H1 (cell line): ENCODE measurements around the gene RBM38. TPM values are rescaled to one million over a fixed set of nuclear protein-coding genes. Genes with fewer than 3 reads are reported as not detected.

Source experiments
- CTCF ChIA-PET: fragments of 300-600 bp; sonication (Branson Sonifier 250); formaldehyde crosslinking; loops from one replicate; lab custom pipeline; 2021; ENCODE audit not compliant: partially characterized antibody; lab: Charles Lee
- POLR2A ChIA-PET: fragments of 300-600 bp; sonication (Branson Sonifier 250); formaldehyde crosslinking; loops from one replicate; lab custom pipeline; 2021; ENCODE audit warnings: inconsistent platforms; ENCODE audit not compliant: partially characterized antibody; lab: Charles Lee
- DNase-seq, 2 experiments: peaks; one replicate each; pipeline versions ENCODE4 v3.0.0 to v3.0.0-alpha.2; 2010 to 2022; ENCODE audit warnings: low spot score in 2 of 2, low read depth in 1 of 2, mixed read lengths in 1 of 2
- FAIRE-seq: peaks from 2 replicates; lab custom pipeline; 2011; peaks lifted over from hg19 to GRCh38; lab: Jason Lieb, UNC
- H2AFZ ChIP-seq: 2 replicates; pipeline ENCODE4 v1.8.1; 2012; ENCODE audit warnings: low read length, inconsistent platforms
- H2AK5ac ChIP-seq: 2 replicates; pipeline ENCODE4 v1.6.1; 2013; ENCODE audit warnings: low read depth, low read length
- H2BK120ac ChIP-seq: replicated peaks from 2 replicates; pipeline ENCODE3; 2013; ENCODE audit warnings: low read depth, low read length, inconsistent platforms
- H2BK12ac ChIP-seq: 2 replicates; pipeline ENCODE4 v1.6.1; 2013; ENCODE audit warnings: low read depth, low read length
- H2BK15ac ChIP-seq: 2 replicates; pipeline ENCODE4 v1.6.1; 2013; ENCODE audit warnings: low read length
- H2BK20ac ChIP-seq: 2 replicates; pipeline ENCODE4 v1.6.1; 2013; ENCODE audit warnings: low read length
- H2BK5ac ChIP-seq: 2 replicates; pipeline ENCODE4 v1.6.1; 2013; ENCODE audit warnings: low read depth, low read length
- H3K14ac ChIP-seq: 2 replicates; pipeline ENCODE4 v1.6.1; 2013; ENCODE audit warnings: inconsistent platforms; ENCODE audit not compliant: insufficient read length
- H3K18ac ChIP-seq: 2 replicates; pipeline ENCODE4 v1.6.1; 2013; ENCODE audit warnings: low read length; ENCODE audit errors: extremely low read depth
- H3K23ac ChIP-seq: 2 replicates; pipeline ENCODE4 v1.6.1; 2013; ENCODE audit warnings: inconsistent platforms; ENCODE audit not compliant: insufficient read length
- H3K23me2 ChIP-seq: 2 replicates; pipeline ENCODE4 v1.6.1; 2013; ENCODE audit warnings: low read depth, low read length
- H3K27ac ChIP-seq: 2 replicates; pipeline ENCODE4 v1.6.1; 2011; ENCODE audit warnings: low read depth, low read length, inconsistent platforms
- H3K27me3 ChIP-seq, 4 experiments: replicated peaks in 1 of 4; 1 replicate in 1 of 4; 2 replicates in 3 of 4; pipeline versions ENCODE4 v1.6.1 to v1.8.1; 2011 to 2013; ENCODE audit warnings: low read length in 3 of 4, mild to moderate bottlenecking in 3 of 4, inconsistent platforms in 2 of 4, mixed read lengths in 2 of 4, moderate library complexity in 1 of 4; ENCODE audit not compliant: control insufficient read depth in 3 of 4, insufficient read depth in 3 of 4; ENCODE audit errors: extremely low read depth in 1 of 4
- H3K36me3 ChIP-seq, 4 experiments: 2 replicates each; pipeline versions ENCODE4 v1.6.1 to v1.8.1; 2011 to 2013; ENCODE audit warnings: mild to moderate bottlenecking in 4 of 4, low read length in 3 of 4, moderate library complexity in 2 of 4, control low read depth in 1 of 4, inconsistent platforms in 1 of 4; ENCODE audit not compliant: insufficient read depth in 4 of 4, control insufficient read depth in 2 of 4
- H3K4ac ChIP-seq: replicated peaks from 2 replicates; pipeline ENCODE3; 2013; ENCODE audit warnings: low read length, low read depth, mixed read lengths, inconsistent platforms; ENCODE audit not compliant: insufficient read length
- H3K4me1 ChIP-seq, 4 experiments: replicated peaks in 1 of 4; 1 replicate in 1 of 4; 2 replicates in 3 of 4; pipeline versions ENCODE4 v1.6.1 to v1.8.1; 2011 to 2013; ENCODE audit warnings: low read length in 3 of 4, inconsistent platforms in 2 of 4, mixed read lengths in 1 of 4; ENCODE audit not compliant: insufficient read depth in 4 of 4, control insufficient read depth in 3 of 4
- H3K4me2 ChIP-seq, 2 experiments: 2 replicates each; pipeline versions ENCODE4 v1.6.1 to v1.8.1; 2011 to 2013; ENCODE audit warnings: low read depth in 2 of 2, low read length in 2 of 2, control low read depth in 1 of 2, inconsistent platforms in 1 of 2, mild to moderate bottlenecking in 1 of 2; ENCODE audit not compliant: insufficient read depth in 1 of 2
- H3K4me3 ChIP-seq, 4 experiments: fragments of 200-600, 300-600 bp in 1 of 4; sonication (generic), shearing (Covaris generic), sonication (Bioruptor Twin) in 1 of 4; 2 replicates each; pipeline versions ENCODE4 v1.5.1 to v1.8.1; 2011 to 2016; ENCODE audit warnings: low read length in 4 of 4, low read depth in 3 of 4, control low read depth in 2 of 4, inconsistent platforms in 2 of 4, mild to moderate bottlenecking in 2 of 4, mixed read lengths in 1 of 4, moderate library complexity in 1 of 4; ENCODE audit not compliant: insufficient read depth in 2 of 4; ENCODE audit errors: extremely low read depth in 1 of 4
- H3K56ac ChIP-seq: replicated peaks from 2 replicates; pipeline ENCODE3; 2013; ENCODE audit warnings: low read depth, mild to moderate bottlenecking, mixed read lengths, low read length, inconsistent platforms; ENCODE audit not compliant: insufficient read length
- H3K79me1 ChIP-seq: 2 replicates; pipeline ENCODE4 v1.6.1; 2013; ENCODE audit warnings: low read depth, low read length, control low read depth
- H3K79me2 ChIP-seq, 2 experiments: 2 replicates each; pipeline versions ENCODE4 v1.6.1 to v1.8.1; 2012 to 2013; ENCODE audit warnings: low read length in 2 of 2, mild to moderate bottlenecking in 2 of 2, inconsistent platforms in 1 of 2; ENCODE audit not compliant: insufficient read depth in 2 of 2, control insufficient read depth in 1 of 2
- H3K9ac ChIP-seq, 4 experiments: replicated peaks in 1 of 4; 1 replicate in 1 of 4; 2 replicates in 3 of 4; pipeline versions ENCODE4 v1.6.1 to v1.8.1; 2011 to 2013; ENCODE audit warnings: low read depth in 3 of 4, low read length in 3 of 4, control low read depth in 2 of 4, mild to moderate bottlenecking in 2 of 4, moderate library complexity in 2 of 4, inconsistent platforms in 1 of 4; ENCODE audit errors: extremely low read depth in 1 of 4
- H3K9me3 ChIP-seq, 2 experiments: 2 replicates each; pipeline versions ENCODE4 v1.6.1 to v1.8.1; 2012 to 2013; ENCODE audit warnings: mild to moderate bottlenecking in 2 of 2, moderate library complexity in 2 of 2, control low read depth in 1 of 2, inconsistent platforms in 1 of 2, low read depth in 1 of 2, low read length in 1 of 2, mixed read lengths in 1 of 2; ENCODE audit not compliant: insufficient read depth in 2 of 2
- H4K20me1 ChIP-seq, 2 experiments: replicated peaks in 1 of 2; 2 replicates each; pipeline versions ENCODE3 to v1.8.1; 2011 to 2013; ENCODE audit warnings: inconsistent platforms in 2 of 2, low read length in 2 of 2, mild to moderate bottlenecking in 1 of 2; ENCODE audit not compliant: insufficient read depth in 2 of 2, control insufficient read depth in 1 of 2
- H4K5ac ChIP-seq: 2 replicates; pipeline ENCODE4 v1.6.1; 2013; ENCODE audit warnings: low read length, low read depth, mixed read lengths, inconsistent platforms; ENCODE audit not compliant: insufficient read length
- H4K8ac ChIP-seq: 2 replicates; pipeline ENCODE4 v1.8.0; 2013; ENCODE audit warnings: mild to moderate bottlenecking, moderate library complexity, low read length, inconsistent platforms; ENCODE audit not compliant: insufficient read depth; ENCODE audit errors: extremely low read depth
- H4K91ac ChIP-seq: replicated peaks from 2 replicates; pipeline ENCODE3; 2013; ENCODE audit warnings: low read length, mixed read lengths, inconsistent platforms; ENCODE audit not compliant: insufficient read length
- ATF2 ChIP-seq: IDR thresholded peaks from 2 replicates; pipeline ENCODE4 v1.6.1; 2012; ENCODE audit warnings: low read length, inconsistent platforms
- WGBS, 2 experiments: shearing (Covaris generic) in 1 of 2; methylation state at CpG; one replicate each; pipeline versions ENCODE4 v1.1.6 to v1.1.7; 2013 to 2015; ENCODE audit warnings: low lambda C conversion rate in 2 of 2, mixed read lengths in 2 of 2, inconsistent platforms in 1 of 2, low coverage in 1 of 2, missing lambda C conversion rate in 1 of 2; ENCODE audit not compliant: insufficient replicate concordance in 2 of 2, insufficient coverage in 1 of 2, insufficient read length in 1 of 2; ENCODE audit errors: extremely low coverage in 1 of 2, missing lambda C conversion rate in 1 of 2; 5-methylcytosine and 5-hydroxymethylcytosine counted together
- polyA plus RNA-seq, 7 experiments: library from polyadenylated mRNA; depleted of rRNA in 3 of 7; stranded (reverse) in 5 of 7; unstranded in 2 of 7; fragments of >200 nt in 5 of 7; fragments of 200-250 nt in 2 of 7; gene quantifications; 1 replicate in 5 of 7; 2 replicates in 1 of 7; 4 replicates in 1 of 7; pipeline versions ENCODE4 v1.2.1 to v1.2.3, GENCODE V29; 2011 to 2013; ENCODE audit warnings: missing spikeins in 2 of 7, mixed read lengths in 2 of 7
- total RNA-seq: library from RNA; stranded (reverse); fragmentation: NEBNext Ultra II Directional; extraction: Animal tissue kit (Norgen Biotek cat#: 25700); gene quantifications from 2 replicates; pipeline ENCODE4 v1.2.1, GENCODE V29; 2021

Gene RBM38
- total and polyA plus RNA-seq, 2 of the 8 experiments (the other 6 are each of a cell fraction or from before 2014, with no cell fraction given): 57.7 to 109 TPM

GRCh38 chr20:57375652-57376230 is 15.5 kb upstream of the RBM38 start:
- H3K36me3 ChIP-seq: peaks cover 16 to 59% (median 47%) of the 10 kb centered on the region in 4 experiments; a peak in 6 of 8 replicates
- 92% methylated on average over 10 of the region's 10 CpGs; no CpG with 5 or more reads in 1 of the 2 experiments for WGBS, 2 experiments
- peaks cover 3% of the 10 kb centered on the region; the same call in 1 of the 2 replicates for H3K79me1 ChIP-seq
- TF ChIP-seq ATF2: no peak
- H2AK5ac ChIP-seq: no peak overlapping the region
- H2BK120ac ChIP-seq: no peak overlapping the region
- H4K5ac ChIP-seq: no peak overlapping the region
- H3K4me1 ChIP-seq: peaks cover 0 to 10% (median 3%) of the 10 kb centered on the region in 4 experiments; a peak in 3 of 7 replicates
- H2BK12ac ChIP-seq: no peak overlapping the region
- H3K23ac ChIP-seq: no peak overlapping the region
- peaks cover 2% of the 10 kb centered on the region in 2 experiments for H4K20me1 ChIP-seq
- ChIA-PET CTCF (interaction anchor here (0.6 to 1.7 kb wide), 2 partner anchors 12 to 859 kb away, joined by 4 read pairs; no protein-coding TSS in a partner anchor), POLR2A (interaction anchor here (1.0 to 3.0 kb wide), 3 partner anchors 13 to 24 kb away, joined by 3 to 11 read pairs (median 3); no protein-coding TSS in a partner anchor)
- no peak overlapping the region for H3K18ac ChIP-seq
- H3K23me2 ChIP-seq: no peaks in the 10 kb centered on the region
- no peak overlapping the region for H3K14ac ChIP-seq
- H3K27ac ChIP-seq: no peak overlapping the region
- no peak overlapping the region for H2BK20ac ChIP-seq
- no peak overlapping the region for H2AFZ ChIP-seq
- no peak overlapping the region for H4K91ac ChIP-seq
- no peak overlapping the region for H4K8ac ChIP-seq
- no peak overlapping the region for H3K4me3 ChIP-seq
- H3K79me2 ChIP-seq: no peaks in the 10 kb centered on the region
- H3K56ac ChIP-seq: no peak overlapping the region
- DNase-seq (no peak), FAIRE-seq (no peak)
- no peaks in the 10 kb centered on the region for H3K9me3 ChIP-seq
- H3K9ac ChIP-seq: no peak overlapping the region
- no peak overlapping the region for H2BK15ac ChIP-seq
- no peaks in the 10 kb centered on the region for H3K27me3 ChIP-seq
- no peak overlapping the region for H3K4me2 ChIP-seq
- no peak overlapping the region for H2BK5ac ChIP-seq
- H3K4ac ChIP-seq: no peak overlapping the region
